Measurements from ENCODE around the gene FIGNL2.

DNA sequence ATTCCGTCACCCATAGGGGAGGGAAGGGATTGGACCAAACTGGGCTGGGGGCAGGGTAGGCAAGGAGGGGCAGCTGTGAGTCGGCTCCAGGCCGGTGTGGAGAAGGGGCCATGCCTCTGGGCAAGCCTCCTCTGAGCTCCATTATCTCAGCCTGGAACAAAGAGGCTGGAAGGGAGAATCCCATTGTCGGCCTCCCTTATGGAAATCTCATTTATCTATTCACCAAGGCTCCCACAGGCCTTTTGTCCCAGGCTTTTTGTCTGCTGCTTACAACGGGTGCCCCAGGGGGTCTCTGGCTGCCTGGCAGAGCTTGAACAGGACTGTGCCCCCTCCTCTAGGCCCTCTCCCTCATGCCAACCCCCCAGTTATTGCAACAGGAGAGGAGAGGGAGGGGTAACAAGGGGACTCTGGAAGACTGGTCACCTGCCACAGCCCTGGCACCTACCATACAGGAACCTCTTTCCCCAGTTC lies 19.5 kb downstream of the FIGNL2 start:
- TF ChIP-seq, protein P1, sequence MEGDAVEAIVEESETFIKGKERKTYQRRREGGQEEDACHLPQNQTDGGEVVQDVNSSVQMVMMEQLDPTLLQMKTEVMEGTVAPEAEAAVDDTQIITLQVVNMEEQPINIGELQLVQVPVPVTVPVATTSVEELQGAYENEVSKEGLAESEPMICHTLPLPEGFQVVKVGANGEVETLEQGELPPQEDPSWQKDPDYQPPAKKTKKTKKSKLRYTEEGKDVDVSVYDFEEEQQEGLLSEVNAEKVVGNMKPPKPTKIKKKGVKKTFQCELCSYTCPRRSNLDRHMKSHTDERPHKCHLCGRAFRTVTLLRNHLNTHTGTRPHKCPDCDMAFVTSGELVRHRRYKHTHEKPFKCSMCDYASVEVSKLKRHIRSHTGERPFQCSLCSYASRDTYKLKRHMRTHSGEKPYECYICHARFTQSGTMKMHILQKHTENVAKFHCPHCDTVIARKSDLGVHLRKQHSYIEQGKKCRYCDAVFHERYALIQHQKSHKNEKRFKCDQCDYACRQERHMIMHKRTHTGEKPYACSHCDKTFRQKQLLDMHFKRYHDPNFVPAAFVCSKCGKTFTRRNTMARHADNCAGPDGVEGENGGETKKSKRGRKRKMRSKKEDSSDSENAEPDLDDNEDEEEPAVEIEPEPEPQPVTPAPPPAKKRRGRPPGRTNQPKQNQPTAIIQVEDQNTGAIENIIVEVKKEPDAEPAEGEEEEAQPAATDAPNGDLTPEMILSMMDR (conservative IDR thresholded peaks at IDR 0.05; ENCODE audit: low read depth, low read length) = no peak
- no peak for TF ChIP-seq EZH2 (IDR thresholded peaks at IDR 0.05; ENCODE audit: borderline replicate concordance, low read depth, low read length, poor library complexity, severe bottlenecking)

Measured in A673 (cell line).